PFSK-1 (cell line): ENCODE results near the gene KDM4C.

Source experiments
- FOXP2 ChIP-seq: optimal IDR thresholded peaks from 2 replicates; pipeline ENCODE3; 2011; ENCODE audit warnings: borderline replicate concordance, control low read depth, inconsistent platforms; ENCODE audit not compliant: insufficient read depth; ENCODE audit errors: extremely low read length, extremely low read depth
- POLR2AphosphoS5 ChIP-seq: IDR thresholded peaks from 2 replicates; pipeline ENCODE4 v1.6.1; 2012; ENCODE audit warnings: low read depth, mild to moderate bottlenecking, control low read depth, low read length, moderate library complexity
- REST ChIP-seq, 2 experiments: IDR thresholded peaks; 2 replicates each; pipeline versions ENCODE4 v1.6.1 to v1.8.0; 2011 to 2012; ENCODE audit warnings: low read depth in 2 of 2, low read length in 2 of 2, control low read depth in 1 of 2, inconsistent platforms in 1 of 2, mild to moderate bottlenecking in 1 of 2, moderate library complexity in 1 of 2; ENCODE audit not compliant: insufficient read depth in 1 of 2
- SIN3A ChIP-seq: IDR thresholded peaks from 2 replicates; pipeline ENCODE4 v1.6.1; 2012; ENCODE audit warnings: mild to moderate bottlenecking, low read length, moderate library complexity, borderline replicate concordance; ENCODE audit not compliant: insufficient read depth
- TAF1 ChIP-seq: IDR thresholded peaks from 2 replicates; pipeline ENCODE4 v1.6.1; 2012; ENCODE audit warnings: low read length, control low read depth, borderline replicate concordance; ENCODE audit not compliant: insufficient read depth

KDM4C gene

GRCh38 chr9:6843742-6844141 lies 86.0 kb downstream of the KDM4C start:
- no peak for TF ChIP-seq REST (IDR thresholded peaks at IDR 0.05; ENCODE audit: insufficient read depth in 1 of 2, low read depth in 2 of 2, low read length in 2 of 2)

GRCh38 chr9:6844267-6844666 lies 86.5 kb downstream of the KDM4C start:
- TF ChIP-seq FOXP2, result no peak

GRCh38 chr9:6845128-6845826 lies 87.5 kb downstream of the KDM4C start:
- TF ChIP-seq REST (IDR thresholded peaks at IDR 0.05; ENCODE audit: insufficient read depth in 1 of 2, low read depth in 2 of 2, low read length in 2 of 2) (no peak), POLR2AphosphoS5 (no peak), SIN3A (no peak), TAF1 (no peak), FOXP2 (no peak)

- TF ChIP-seq SIN3A (no peak), REST (IDR thresholded peaks at IDR 0.05; ENCODE audit: insufficient read depth in 1 of 2, low read depth in 2 of 2, low read length in 2 of 2) (no peak), POLR2AphosphoS5 (no peak), TAF1 (no peak), FOXP2 (no peak)
Observed at GRCh38 chr9:6845880-6846279, 88.1 kb downstream of the KDM4C start.

- TF ChIP-seq REST (IDR thresholded peaks at IDR 0.05; ENCODE audit: insufficient read depth in 1 of 2, low read depth in 2 of 2, low read length in 2 of 2), result no peak
- no peak for TF ChIP-seq TAF1
- no peak for TF ChIP-seq FOXP2
- TF ChIP-seq SIN3A, result no peak
- TF ChIP-seq POLR2AphosphoS5, result no peak
Observed at GRCh38 chr9:6852243-6852963, 94.6 kb downstream of the KDM4C start.
